ENCODE measurements around the gene SLC25A11.

Gene SLC25A11

DNA sequence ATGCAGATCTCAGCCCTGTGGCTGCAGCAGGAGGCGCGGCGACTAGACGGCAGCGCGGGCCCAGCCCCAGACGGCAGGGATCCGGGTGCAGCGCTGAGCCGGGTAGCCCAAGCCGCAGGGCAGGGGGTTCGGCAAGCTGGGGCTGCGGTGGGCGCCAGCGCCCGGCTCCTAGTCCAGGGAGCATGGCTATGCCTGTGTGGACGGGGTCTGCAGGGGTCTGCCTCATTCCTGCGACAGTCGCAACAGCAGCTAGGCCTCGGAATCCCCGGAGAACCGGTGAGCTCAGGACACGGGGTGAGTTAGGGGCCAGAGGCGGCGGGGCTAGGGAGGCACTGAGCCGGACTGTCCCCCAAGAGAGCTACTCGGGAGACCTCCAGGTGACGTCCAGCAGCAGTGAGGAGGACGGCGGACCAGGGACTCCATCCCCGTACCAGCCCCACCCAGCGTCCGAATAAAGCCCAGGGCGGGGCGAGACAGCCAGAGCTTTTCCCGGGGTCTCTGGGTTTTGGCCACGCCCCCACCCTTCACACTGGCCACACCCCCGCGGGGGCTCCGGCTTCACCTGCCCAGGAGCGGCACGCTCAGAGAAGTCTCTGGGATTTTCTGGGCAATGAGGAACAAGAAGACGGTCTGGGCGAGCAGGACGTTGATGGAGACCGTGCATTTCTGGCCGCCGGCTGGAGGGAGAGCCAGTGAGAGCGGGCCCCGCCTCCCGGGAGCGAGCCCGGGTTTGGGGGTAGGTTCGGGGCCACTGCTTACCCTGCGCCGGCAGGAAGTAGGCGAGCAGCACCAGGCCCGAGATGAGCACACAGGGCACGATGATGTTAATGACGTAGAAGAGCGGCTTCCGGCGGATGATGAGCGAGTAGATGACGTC is 39.4 kb downstream of the SLC25A11 start:
- Histone ChIP-seq H3K27me3 (no peaks in the 10 kb centered on the region), H3K36me3 (no peaks in the 10 kb centered on the region; the same call in 1 of the 2 replicates), H3K9me3 (no peaks in the 10 kb centered on the region), H3K4me1 (no peaks in the 10 kb centered on the region), H3K4me3 (ENCODE audit: low read depth, low read length) (no peak overlapping the region)
- DNase-seq, result no peak
- TF ChIP-seq, protein P1, sequence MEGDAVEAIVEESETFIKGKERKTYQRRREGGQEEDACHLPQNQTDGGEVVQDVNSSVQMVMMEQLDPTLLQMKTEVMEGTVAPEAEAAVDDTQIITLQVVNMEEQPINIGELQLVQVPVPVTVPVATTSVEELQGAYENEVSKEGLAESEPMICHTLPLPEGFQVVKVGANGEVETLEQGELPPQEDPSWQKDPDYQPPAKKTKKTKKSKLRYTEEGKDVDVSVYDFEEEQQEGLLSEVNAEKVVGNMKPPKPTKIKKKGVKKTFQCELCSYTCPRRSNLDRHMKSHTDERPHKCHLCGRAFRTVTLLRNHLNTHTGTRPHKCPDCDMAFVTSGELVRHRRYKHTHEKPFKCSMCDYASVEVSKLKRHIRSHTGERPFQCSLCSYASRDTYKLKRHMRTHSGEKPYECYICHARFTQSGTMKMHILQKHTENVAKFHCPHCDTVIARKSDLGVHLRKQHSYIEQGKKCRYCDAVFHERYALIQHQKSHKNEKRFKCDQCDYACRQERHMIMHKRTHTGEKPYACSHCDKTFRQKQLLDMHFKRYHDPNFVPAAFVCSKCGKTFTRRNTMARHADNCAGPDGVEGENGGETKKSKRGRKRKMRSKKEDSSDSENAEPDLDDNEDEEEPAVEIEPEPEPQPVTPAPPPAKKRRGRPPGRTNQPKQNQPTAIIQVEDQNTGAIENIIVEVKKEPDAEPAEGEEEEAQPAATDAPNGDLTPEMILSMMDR (IDR thresholded peaks at IDR 0.05; ENCODE audit: low read depth, low read length), result no peak

- DNase-seq, result no peak
- H3K4me3 ChIP-seq (ENCODE audit: low read depth, low read length), result no peak within 1 kb of the TSS
These were observed 40.3 kb downstream of the SLC25A11 start, which contains the start of gene C17orf107 for GRCh38 chr17:4899341-4900230. Gene C17orf107 (plus strand): TSS chr17:4899536. CDS start chr17:4899763, 227 bp downstream.

DNA sequence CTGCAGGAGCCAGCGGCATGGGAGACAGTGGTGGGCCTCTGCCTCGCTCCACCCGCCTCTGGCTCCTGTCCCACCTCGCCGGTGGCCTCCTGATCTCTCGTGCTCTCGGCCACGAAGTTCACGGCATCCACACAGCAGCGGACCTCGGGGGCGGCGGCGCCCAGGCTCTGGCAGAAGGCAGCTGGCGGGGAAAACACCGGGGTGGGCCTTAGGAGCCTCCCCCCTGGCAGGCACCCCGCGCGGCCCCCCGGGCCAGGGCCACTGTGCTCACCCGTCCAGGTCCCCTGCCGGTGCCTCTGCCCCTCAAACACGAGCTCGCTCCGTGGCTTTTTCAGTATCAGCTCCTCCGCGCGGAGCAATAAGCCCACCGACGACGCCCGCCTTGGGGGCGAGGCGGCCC is 40.9 kb downstream of the SLC25A11 start:
- no peak for DNase-seq
- Histone ChIP-seq H3K4me1 (no peaks in the 10 kb centered on the region), H3K27me3 (no peaks in the 10 kb centered on the region), H3K36me3 (no peaks in the 10 kb centered on the region; the same call in 1 of the 2 replicates), H3K9me3 (no peaks in the 10 kb centered on the region), H3K4me3 (ENCODE audit: low read depth, low read length) (no peak overlapping the region)
- TF ChIP-seq, protein P1 (IDR thresholded peaks at IDR 0.05; ENCODE audit: low read depth, low read length), result no peak

More at GRCh38 chr17:4899341-4900230, 40.3 kb downstream of the SLC25A11 start, which contains the start of gene C17orf107:
- no peaks in the 10 kb centered on the region for H3K4me1 ChIP-seq
- no peaks in the 10 kb centered on the region for H3K9me3 ChIP-seq
- H3K27me3 ChIP-seq, result no peaks in the 10 kb centered on the region
- H3K36me3 ChIP-seq, result no peaks in the 10 kb centered on the region; the same call in 1 of the 2 replicates
- TF ChIP-seq, protein P1 (IDR thresholded peaks at IDR 0.05; ENCODE audit: low read depth, low read length), result no peak

GRCh38 chr17:4898351-4898750 is 41.5 kb downstream of the SLC25A11 start:
- H3K4me3 ChIP-seq (ENCODE audit: low read depth, low read length), result no peak overlapping the region
- no peaks in the 10 kb centered on the region for H3K27me3 ChIP-seq
- no peak for DNase-seq
- H3K36me3 ChIP-seq, result no peaks in the 10 kb centered on the region; the same call in 1 of the 2 replicates
- H3K4me1 ChIP-seq, result no peaks in the 10 kb centered on the region
- H3K9me3 ChIP-seq, result no peaks in the 10 kb centered on the region
- TF ChIP-seq, protein P1 (IDR thresholded peaks at IDR 0.05; ENCODE audit: low read depth, low read length), result no peak

GRCh38 chr17:4897785-4898184 is 42.1 kb downstream of the SLC25A11 start:
- H3K4me1 ChIP-seq, result no peaks in the 10 kb centered on the region
- TF ChIP-seq, protein P1 (IDR thresholded peaks at IDR 0.05; ENCODE audit: low read depth, low read length), result no peak
- H3K4me3 ChIP-seq (ENCODE audit: low read depth, low read length), result no peak overlapping the region
- no peaks in the 10 kb centered on the region for H3K27me3 ChIP-seq
- DNase-seq, result no peak
- no peaks in the 10 kb centered on the region for H3K9me3 ChIP-seq
- no peaks in the 10 kb centered on the region; the same call in 1 of the 2 replicates for H3K36me3 ChIP-seq
